CMK (cell line): Measurements from ENCODE around the gene GABBR1.

Experiments
- DNase-seq: peaks from one replicate; pipeline ENCODE4 v3.0.0-alpha.2; 2010; ENCODE audit warnings: low read depth

GABBR1 gene

GRCh38 chr6:29527126-29527525 lies 105.9 kb downstream of the GABBR1 start:
- no peak for DNase-seq

GRCh38 chr6:29525311-29525639 lies 107.7 kb downstream of the GABBR1 start:
- no peak for DNase-seq

- no peak for DNase-seq
These were observed 108.3 kb downstream of the GABBR1 start for GRCh38 chr6:29524444-29525310.

GRCh38 chr6:29524044-29524443 lies 108.9 kb downstream of the GABBR1 start:
- no peak for DNase-seq

GRCh38 chr6:29522227-29522626 lies 110.8 kb downstream of the GABBR1 start:
- no peak for DNase-seq

- no peak for DNase-seq
These were observed 111.8 kb downstream of the GABBR1 start for GRCh38 chr6:29521006-29521680.

- DNase-seq, result no peak
These were observed 112.8 kb downstream of the GABBR1 start for GRCh38 chr6:29520232-29520631.

GRCh38 chr6:29519291-29520010 lies 113.5 kb downstream of the GABBR1 start:
- DNase-seq, result no peak

GRCh38 chr6:29517728-29518440 lies 115.1 kb downstream of the GABBR1 start:
- no peak for DNase-seq

- no peak for DNase-seq
These were observed 115.7 kb downstream of the GABBR1 start for GRCh38 chr6:29517245-29517644.

GRCh38 chr6:29516108-29516507 lies 116.9 kb downstream of the GABBR1 start:
- DNase-seq, result no peak

- DNase-seq, result no peak
These were observed 122.2 kb downstream of the GABBR1 start for GRCh38 chr6:29510746-29511300.

GRCh38 chr6:29510202-29510601 lies 122.8 kb downstream of the GABBR1 start:
- DNase-seq, result no peak
